Brain microvascular endothelial cell (primary cell): ENCODE results near the gene PRAMEF10.
"Not testable (repeated sequence)": the region's sequence is repeated elsewhere in the genome, so short reads cannot be mapped to it uniquely, and the experiment has no call there.

ENCODE experiments used
- DNase-seq: peaks from one replicate; pipeline ENCODE4 v3.0.0-alpha.2; 2020
- H3K27ac ChIP-seq: fragments of 250-450 bp; sonication (Bioruptor Pico); 2 replicates; pipeline ENCODE4 v1.5.1; 2020; ENCODE audit warnings: mild to moderate bottlenecking, moderate library complexity
- H3K27me3 ChIP-seq: fragments of 250-450 bp; sonication (Bioruptor Pico); replicated peaks from 2 replicates; pipeline ENCODE4 v1.5.1; 2020; ENCODE audit warnings: mild to moderate bottlenecking
- H3K36me3 ChIP-seq: fragments of 250-450 bp; sonication (Bioruptor Pico); replicated peaks from 2 replicates; pipeline ENCODE4 v1.5.1; 2020; ENCODE audit warnings: mild to moderate bottlenecking
- H3K4me3 ChIP-seq: 2 replicates; pipeline ENCODE4 v1.5.1; 2011; ENCODE audit warnings: low read depth, mild to moderate bottlenecking, control low read depth, low read length, moderate library complexity
- in situ Hi-C: cut with HindIII; loops from 2 replicates; pipeline ENCODE4 v1.10.0; 2017; ENCODE audit warnings: low sequenced_read_pairs, low pct_ligation_motif_present

Gene PRAMEF10

GRCh38 chr1:12898170-12898569 is at the start of gene PRAMEF10:
Gene PRAMEF10 (minus strand): TSS chr1:12898270. CDS start chr1:12895847, 2,423 bp downstream.
- H3K36me3 ChIP-seq, DNase-seq, H3K27me3 ChIP-seq, in situ Hi-C loops, H3K27ac ChIP-seq, H3K4me3 ChIP-seq: not testable (repeated sequence)

- H3K36me3 ChIP-seq, H3K27me3 ChIP-seq, H3K27ac ChIP-seq, in situ Hi-C loops, DNase-seq, H3K4me3 ChIP-seq: not testable (repeated sequence)
These were observed 49.4 kb upstream of the PRAMEF10 start, which contains the start of gene PRAMEF6 for GRCh38 chr1:12947480-12947879. Gene PRAMEF6 (minus strand): TSS chr1:12947580. CDS start chr1:12942518, 5,062 bp downstream.

- DNase-seq, H3K4me3 ChIP-seq, in situ Hi-C loops, H3K36me3 ChIP-seq, H3K27me3 ChIP-seq, H3K27ac ChIP-seq: not testable (repeated sequence)
These were observed 26.3 kb upstream of the PRAMEF10 start for GRCh38 chr1:12924368-12924767.

GRCh38 chr1:12921749-12922148 is 23.7 kb upstream of the PRAMEF10 start:
- H3K27me3 ChIP-seq, H3K4me3 ChIP-seq, H3K27ac ChIP-seq, DNase-seq, in situ Hi-C loops, H3K36me3 ChIP-seq: not testable (repeated sequence)

GRCh38 chr1:12916310-12916709 is 18.2 kb upstream of the PRAMEF10 start, which contains the start of gene PRAMEF7:
Gene PRAMEF7 (plus strand): TSS chr1:12916610. CDS start chr1:12917693, 1,083 bp downstream.
- H3K27ac ChIP-seq, H3K4me3 ChIP-seq, H3K27me3 ChIP-seq, H3K36me3 ChIP-seq, in situ Hi-C loops, DNase-seq: not testable (repeated sequence)

GRCh38 chr1:12903793-12904572 is 5.9 kb upstream of the PRAMEF10 start:
- in situ Hi-C loops, H3K27ac ChIP-seq, H3K36me3 ChIP-seq, DNase-seq, H3K27me3 ChIP-seq, H3K4me3 ChIP-seq: not testable (repeated sequence)

GRCh38 chr1:12899186-12899585 is 1.1 kb upstream of the PRAMEF10 start:
- H3K36me3 ChIP-seq, H3K27me3 ChIP-seq, H3K4me3 ChIP-seq, H3K27ac ChIP-seq, in situ Hi-C loops, DNase-seq: not testable (repeated sequence)

GRCh38 chr1:12886101-12886500 is 12.0 kb downstream of the PRAMEF10 start, which contains the start of gene PRAMEF4:
Gene PRAMEF4 (minus strand): TSS chr1:12886201. CDS start chr1:12883394, 2,807 bp downstream.
- H3K4me3 ChIP-seq, H3K27me3 ChIP-seq, in situ Hi-C loops, H3K36me3 ChIP-seq, H3K27ac ChIP-seq, DNase-seq: not testable (repeated sequence)

- H3K36me3 ChIP-seq, H3K27me3 ChIP-seq, H3K4me3 ChIP-seq, DNase-seq, H3K27ac ChIP-seq, in situ Hi-C loops: not testable (repeated sequence)
These were observed 19.6 kb downstream of the PRAMEF10 start for GRCh38 chr1:12878453-12878852.

- DNase-seq, in situ Hi-C loops, H3K27ac ChIP-seq, H3K4me3 ChIP-seq, H3K27me3 ChIP-seq, H3K36me3 ChIP-seq: not testable (repeated sequence)
These were observed 34.8 kb downstream of the PRAMEF10 start for GRCh38 chr1:12863131-12863880.

- in situ Hi-C loops, H3K36me3 ChIP-seq, H3K4me3 ChIP-seq, DNase-seq, H3K27ac ChIP-seq, H3K27me3 ChIP-seq: not testable (repeated sequence)
These were observed 41.3 kb downstream of the PRAMEF10 start, which contains the start of gene PRAMEF2 for GRCh38 chr1:12856786-12857185. Gene PRAMEF2 (plus strand): TSS chr1:12857086. CDS start chr1:12859010, 1,924 bp downstream.
